ENCODE measurements around the gene ADRA1B.
"Not testable (repeated sequence)": the region's sequence is repeated elsewhere in the genome, so short reads cannot be mapped to it uniquely, and the experiment has no call there.

Gene ADRA1B

DNA sequence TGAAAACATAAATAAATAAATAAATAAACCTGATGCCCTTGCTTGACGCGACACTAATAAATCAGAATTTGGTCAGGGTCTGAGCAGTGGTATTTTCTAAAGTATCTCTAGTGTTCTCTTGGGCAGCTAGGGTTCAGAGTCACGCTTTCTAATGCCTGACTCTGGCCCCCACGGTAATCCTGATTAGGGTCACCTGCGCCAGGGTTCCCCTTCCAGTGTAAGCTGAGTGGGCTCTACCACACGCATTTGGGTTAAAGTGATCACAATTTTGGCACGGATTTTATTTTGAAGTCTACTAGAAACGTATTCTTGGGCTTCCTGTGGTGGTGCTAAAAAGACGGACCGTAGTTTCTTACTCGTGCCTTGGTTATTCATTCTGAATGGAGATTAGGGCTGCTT is 93.3 kb downstream of the ADRA1B start:
- no peak for DNase-seq (ENCODE audit: low read depth in 1 of 2, low spot score in 1 of 2)

GRCh38 chr5:160011471-160011870 is 95.2 kb downstream of the ADRA1B start:
- DNase-seq (ENCODE audit: low read depth in 1 of 2, low spot score in 1 of 2): no peak

GRCh38 chr5:160014197-160014596 is 97.9 kb downstream of the ADRA1B start:
- not testable (repeated sequence) for DNase-seq (ENCODE audit: low read depth in 1 of 2, low spot score in 1 of 2)

- DNase-seq (ENCODE audit: low read depth in 1 of 2, low spot score in 1 of 2): no peak
Observed at GRCh38 chr5:160018945-160019625, 102.8 kb downstream of the ADRA1B start.

GRCh38 chr5:160020266-160020770 is 104.0 kb downstream of the ADRA1B start:
- DNase-seq (ENCODE audit: low read depth in 1 of 2, low spot score in 1 of 2): no peak

GRCh38 chr5:160020964-160021363 is 104.7 kb downstream of the ADRA1B start:
- no peak for DNase-seq (ENCODE audit: low read depth in 1 of 2, low spot score in 1 of 2)

GRCh38 chr5:160021831-160022446 is 105.7 kb downstream of the ADRA1B start:
- DNase-seq (ENCODE audit: low read depth in 1 of 2, low spot score in 1 of 2): no peak
